Peyer's patch (tissue), 4 donors: ENCODE data around the gene SETD4. TPM values are rescaled to one million over a fixed set of nuclear protein-coding genes. Genes with fewer than 3 reads are reported as not detected.

ENCODE experiments used
- DNase-seq, 3 donors: peaks; one replicate each; pipeline ENCODE4 v3.0.0-alpha.2; 2017 to 2019
- H3K27ac ChIP-seq, 4 donors: fragments of 200-600 bp; sonication (generic); one replicate each; pipeline ENCODE4 v1.5.1; 2016 to 2019
- H3K27me3 ChIP-seq, 2 donors: fragments of 200-600 bp; sonication (generic); one replicate each; pipeline ENCODE4 v1.5.1; 2019
- H3K36me3 ChIP-seq, 3 donors: fragments of 200-600 bp; sonication (generic); one replicate each; pipeline ENCODE4 v1.5.1; 2016 to 2019
- H3K4me1 ChIP-seq, 4 donors: fragments of 200-600 bp; sonication (generic); one replicate each; pipeline ENCODE4 v1.5.1; 2016 to 2019
- H3K4me3 ChIP-seq, 4 donors: fragments of 200-600 bp; sonication (generic); 1 replicate in 3 of 4; 2 replicates in 1 of 4; pipeline ENCODE4 v1.5.1; 2016 to 2019; ENCODE audit warnings: mild to moderate bottlenecking in 1 of 4
- H3K9me3 ChIP-seq, 4 donors: fragments of 200-600 bp; sonication (generic); one replicate each; pipeline ENCODE4 v1.5.1; 2016 to 2019; ENCODE audit warnings: mild to moderate bottlenecking in 1 of 4
- CTCF ChIP-seq, 6 experiments: fragments of 450-650 bp in 4 of 6; fragments of 200-600 bp in 2 of 6; sonication (generic) in 1 of 6; IDR thresholded peaks; one replicate each; pipeline ENCODE4 v1.5.1; 2017 to 2019; ENCODE audit warnings: antibody characterized with exemption in 6 of 6, mild to moderate bottlenecking in 3 of 6, moderate library complexity in 1 of 6
- POLR2A ChIP-seq, 2 donors: fragments of 450-650 bp; IDR thresholded peaks; one replicate each; pipeline ENCODE4 v1.5.1; 2017; ENCODE audit warnings: antibody characterized with exemption in 2 of 2, mild to moderate bottlenecking in 2 of 2, moderate library complexity in 2 of 2
- total RNA-seq, 4 donors: library from RNA; depleted of rRNA; stranded (reverse); fragments of >200 nt; gene quantifications; one replicate each; pipeline ENCODE4 v1.1.0, GENCODE V29; 2016

SETD4 gene
- 10 to 100 TPM; 37.1 to 73.2 (median 56.0) TPM for total RNA-seq

DNA sequence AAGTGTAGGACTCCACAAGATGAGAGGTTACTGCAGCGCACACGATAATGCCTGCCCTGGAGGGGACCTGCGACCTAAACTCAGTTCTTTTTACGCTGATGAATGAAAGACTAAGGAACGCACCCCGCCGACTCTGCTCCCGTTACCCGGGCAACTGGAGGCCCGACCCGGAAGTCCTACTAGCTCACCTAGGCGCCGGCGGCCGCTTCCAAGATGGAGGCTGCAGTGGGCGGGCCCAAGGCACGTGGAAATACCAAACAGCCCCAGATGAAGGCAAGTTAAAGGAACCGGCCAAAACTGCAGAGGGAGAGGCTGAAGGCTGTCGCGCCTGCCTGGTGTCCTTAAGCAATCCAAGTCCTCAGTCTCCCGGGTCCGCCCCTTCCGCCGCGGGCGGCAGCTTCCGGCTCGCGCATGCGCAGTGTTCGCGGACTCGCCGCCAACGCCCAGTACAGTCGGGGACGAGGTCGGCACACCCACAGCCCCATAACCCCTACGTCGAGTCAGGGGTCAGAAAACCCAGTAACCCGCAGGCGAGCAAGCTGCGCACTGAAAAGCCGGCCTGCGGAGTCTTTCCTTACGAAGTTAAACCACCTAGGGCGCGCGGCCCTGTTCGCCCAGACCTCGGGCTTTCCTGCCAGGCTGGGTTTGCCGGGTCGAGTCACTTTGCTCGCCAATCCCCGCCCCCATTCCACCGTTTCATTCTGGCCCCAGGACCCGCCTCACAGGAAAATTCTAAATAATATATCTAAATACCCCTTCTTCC lies at the start of gene SETD4:
SETD4 (minus strand) TSS at position 368 of the 763 bp plus-strand sequence. CDS start 1,638 bp downstream, outside the sequence.
- H3K4me1 ChIP-seq: peaks cover 0 to 13% (median 0%) of the 10 kb centered on the region in 4 donors
- H3K36me3 ChIP-seq: peaks cover 0 to 29% (median 3%) of the 10 kb centered on the region in 3 donors
- no peaks in the 10 kb centered on the region for H3K9me3 ChIP-seq
- peak; percentile 87 to 97 (median 95) for DNase-seq
- no peaks in the 10 kb centered on the region for H3K27me3 ChIP-seq
- H3K4me3 ChIP-seq: peak within 1 kb of the TSS; percentile 65 to 84 (median 69)
- H3K27ac ChIP-seq: peak within 1 kb of the TSS; percentile 86 to 96 (median 90)
- peak; percentile 90 to 93 for TF ChIP-seq POLR2A (IDR thresholded peaks at IDR 0.05)
- no peak for TF ChIP-seq CTCF (IDR thresholded peaks at IDR 0.05)

- H3K36me3 ChIP-seq: no peaks in the 10 kb centered on the region
- no peaks in the 10 kb centered on the region for H3K9me3 ChIP-seq
- no peak overlapping the region for H3K27ac ChIP-seq
- TF ChIP-seq POLR2A (IDR thresholded peaks at IDR 0.05) (no peak), CTCF (IDR thresholded peaks at IDR 0.05) (no peak)
- DNase-seq: no peak
- H3K4me1 ChIP-seq: peaks cover 0 to 8% (median 2%) of the 10 kb centered on the region in 4 donors
- H3K4me3 ChIP-seq: no peak overlapping the region
- no peaks in the 10 kb centered on the region for H3K27me3 ChIP-seq
Observed at GRCh38 chr21:36109868-36110267, 49.5 kb upstream of the SETD4 start.

GRCh38 chr21:36105327-36105842 lies 45.1 kb upstream of the SETD4 start:
- DNase-seq: no peak
- H3K27ac ChIP-seq: no peak overlapping the region
- no peak for TF ChIP-seq CTCF (IDR thresholded peaks at IDR 0.05)
- no peak for TF ChIP-seq POLR2A (IDR thresholded peaks at IDR 0.05)
- H3K4me3 ChIP-seq: no peak overlapping the region
- no peaks in the 10 kb centered on the region for H3K36me3 ChIP-seq
- H3K4me1 ChIP-seq: peaks cover 0 to 8% (median 0%) of the 10 kb centered on the region in 4 donors
- H3K27me3 ChIP-seq: no peaks in the 10 kb centered on the region
- H3K9me3 ChIP-seq: no peaks in the 10 kb centered on the region

DNA sequence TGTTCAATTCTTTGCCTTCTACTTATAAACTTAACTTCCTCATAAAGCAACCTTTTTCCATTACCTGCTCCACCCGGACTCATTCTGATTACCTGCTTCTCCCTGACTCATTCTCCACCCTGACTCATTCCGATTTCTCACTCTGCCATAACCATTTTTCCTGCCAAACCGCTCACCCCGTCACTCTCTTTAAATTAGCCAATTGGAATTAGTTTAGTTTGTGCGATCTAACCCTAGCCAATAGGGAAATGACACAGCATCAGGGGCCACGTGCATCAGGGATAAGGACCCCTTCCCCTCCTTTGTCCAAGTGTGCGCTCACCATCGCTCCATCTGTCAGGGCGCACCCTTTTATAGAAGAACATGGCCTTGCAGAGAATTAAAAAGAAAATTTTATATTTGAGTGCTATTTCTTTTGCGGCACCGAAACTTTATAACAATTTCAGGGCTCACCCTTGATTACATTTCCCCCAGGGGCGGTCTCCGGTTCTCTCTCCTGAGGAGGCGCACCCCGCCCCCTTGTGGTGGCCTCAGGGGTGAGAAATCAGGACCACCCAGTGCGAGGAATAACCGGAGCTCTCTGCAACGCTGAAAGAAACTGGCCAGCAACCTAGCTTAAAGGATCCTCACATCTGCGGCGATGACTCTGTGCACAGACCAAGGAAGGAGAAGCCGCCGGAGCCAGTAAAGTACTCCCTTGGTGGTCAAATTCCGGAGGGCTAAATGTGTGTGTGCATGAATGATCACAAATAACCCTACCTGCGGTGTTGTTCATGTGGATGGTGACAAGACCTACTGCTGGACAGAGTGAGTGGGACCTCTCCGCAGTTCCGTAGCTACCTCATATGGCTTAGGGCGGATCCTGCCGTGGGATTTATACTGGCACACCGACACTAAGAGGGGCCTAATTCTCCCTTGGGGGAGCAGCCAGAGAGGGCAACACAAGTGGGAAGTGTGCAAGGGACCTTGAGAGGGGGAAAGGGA lies 44.3 kb upstream of the SETD4 start:
- H3K9me3 ChIP-seq: no peaks in the 10 kb centered on the region
- peak; percentile 53 to 67 (median 57) for DNase-seq
- peaks cover 0 to 8% (median 0%) of the 10 kb centered on the region in 4 donors for H3K4me1 ChIP-seq
- H3K4me3 ChIP-seq: peak overlapping the region in 1 of 4 donors; percentile 31
- no peak overlapping the region for H3K27ac ChIP-seq
- no peaks in the 10 kb centered on the region for H3K36me3 ChIP-seq
- no peak for TF ChIP-seq POLR2A (IDR thresholded peaks at IDR 0.05)
- peak in 5 of 6 experiments; percentile 26 to 55 (median 47) for TF ChIP-seq CTCF (IDR thresholded peaks at IDR 0.05)
- H3K27me3 ChIP-seq: no peaks in the 10 kb centered on the region

DNA sequence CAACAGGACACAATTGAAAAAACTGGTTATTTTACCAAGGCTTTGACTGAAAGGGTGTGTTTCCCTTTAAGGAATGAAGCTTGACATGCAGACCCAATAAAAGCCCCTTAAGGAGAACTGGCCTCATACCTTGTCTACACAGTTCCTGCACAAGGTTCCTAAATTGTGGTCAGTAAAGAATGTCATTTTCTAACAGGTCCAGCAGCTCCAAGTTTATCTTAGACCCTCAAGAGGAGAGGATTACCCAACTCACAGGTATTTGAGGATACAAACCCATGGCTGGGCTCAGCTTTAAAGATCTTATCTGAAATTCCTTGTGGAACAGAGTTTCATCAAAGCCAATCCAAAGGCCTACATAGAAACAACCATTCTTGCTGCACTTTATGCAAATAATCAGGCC lies 43.1 kb upstream of the SETD4 start:
- Histone ChIP-seq H3K27me3 (no peaks in the 10 kb centered on the region), H3K4me1 (peaks cover 0 to 8% (median 0%) of the 10 kb centered on the region in 4 donors), H3K9me3 (no peaks in the 10 kb centered on the region), H3K4me3 (no peak overlapping the region), H3K27ac (no peak overlapping the region), H3K36me3 (no peaks in the 10 kb centered on the region)
- TF ChIP-seq POLR2A (IDR thresholded peaks at IDR 0.05): no peak
- TF ChIP-seq CTCF (IDR thresholded peaks at IDR 0.05): no peak
- no peak for DNase-seq
